K562 (cell line): ENCODE results near the gene SGIP1. TPM values are rescaled to one million over a fixed set of nuclear protein-coding genes. Genes with fewer than 3 reads are reported as not detected.

ENCODE experiments used
- ATAC-seq: fragments of 200-7000 bp; cut with Tn5 transposase; 3 replicates; pipeline ENCODE4 v1.9.1; 2020; ENCODE audit warnings: moderate library complexity
- BruUV-seq: library from RNA; stranded (reverse); fragments of 400-500 nt; replicated peaks from 2 replicates; lab custom pipeline; 2021; lab: Mats Ljungman, UMichigan
- CTCF ChIA-PET: fragments of 300-600 bp; formaldehyde crosslinking; extraction: SDS; loops from one replicate; lab custom pipeline; 2021; ENCODE audit warnings: low intra/inter-chr PET ratio; lab: Yijun Ruan, JAX
- POLR2A ChIA-PET: fragments of 300-600, 350-650 bp; sonication (Branson Sonifier 250); formaldehyde crosslinking; extraction: SDS; loops from one replicate; lab custom pipeline; 2021; ENCODE audit warnings: antibody characterized with exemption, inconsistent platforms; lab: Yijun Ruan, JAX
- DNase-seq, 4 experiments: peaks; one replicate each; pipeline versions ENCODE4 v3.0.0 to v3.0.0-alpha.2; 2011 to 2018; ENCODE audit warnings: low spot score in 3 of 4, mixed read lengths in 3 of 4; ENCODE audit errors: extremely low read depth in 1 of 4
- FAIRE-seq: peaks from 2 replicates; lab custom pipeline; 2011; peaks lifted over from hg19 to GRCh38; lab: Jason Lieb, UNC
- H2AFZ ChIP-seq: 2 replicates; pipeline ENCODE4 v1.6.0; 2011; ENCODE audit warnings: low read depth, low read length, control low read depth, inconsistent platforms
- H3K27ac ChIP-seq: fragments of 200-600 bp; 3 replicates; pipeline ENCODE4 v1.8.0; 2011; ENCODE audit warnings: low read depth, mild to moderate bottlenecking, control low read depth, inconsistent platforms, low read length, moderate library complexity, mixed read lengths; ENCODE audit errors: extremely low read depth
- H3K27me3 ChIP-seq, 2 experiments: fragments of 300-600 bp in 1 of 2; 2 replicates in 1 of 2; 3 replicates in 1 of 2; pipeline versions ENCODE4 v1.6.0 to v1.8.0; 2011; ENCODE audit warnings: inconsistent platforms in 2 of 2, low read length in 2 of 2, mild to moderate bottlenecking in 1 of 2, mixed read lengths in 1 of 2, moderate library complexity in 1 of 2; ENCODE audit not compliant: control insufficient read depth in 2 of 2, insufficient read depth in 2 of 2
- H3K36me3 ChIP-seq: fragments of 300-600 bp; 3 replicates; pipeline ENCODE4 v1.8.0; 2011; ENCODE audit warnings: mild to moderate bottlenecking, low read length, inconsistent platforms; ENCODE audit not compliant: control insufficient read depth, insufficient read depth
- H3K4me1 ChIP-seq, 2 experiments: fragments of 200-600 bp in 1 of 2; replicated peaks in 1 of 2; 2 replicates in 1 of 2; 3 replicates in 1 of 2; pipeline versions ENCODE4 v1.5.1 to v1.8.0; 2011; ENCODE audit warnings: inconsistent platforms in 2 of 2, low read length in 2 of 2, mild to moderate bottlenecking in 1 of 2, mixed read lengths in 1 of 2, moderate library complexity in 1 of 2; ENCODE audit not compliant: control insufficient read depth in 2 of 2, insufficient read depth in 2 of 2
- H3K4me2 ChIP-seq: 2 replicates; pipeline ENCODE4 v1.6.1; 2011; ENCODE audit warnings: low read length, control low read depth, inconsistent platforms, mixed read lengths; ENCODE audit not compliant: insufficient read depth
- H3K4me3 ChIP-seq: fragments of 200-600 bp; sonication (generic), shearing (Covaris generic); 2 replicates; pipeline ENCODE4 v1.5.1; 2016; ENCODE audit warnings: control low read depth, inconsistent platforms
- H3K79me2 ChIP-seq: fragments of 200-600 bp; 3 replicates; pipeline ENCODE4 v1.8.0; 2011; ENCODE audit warnings: low read length, inconsistent platforms; ENCODE audit not compliant: control insufficient read depth, insufficient read depth
- H3K9ac ChIP-seq, 2 experiments: 2 replicates each; pipeline versions ENCODE4 v1.6.0 to v1.6.1; 2011; ENCODE audit warnings: low read depth in 2 of 2, low read length in 2 of 2, control low read depth in 1 of 2, inconsistent platforms in 1 of 2, mild to moderate bottlenecking in 1 of 2, mixed read lengths in 1 of 2; ENCODE audit not compliant: insufficient read depth in 1 of 2
- H3K9me1 ChIP-seq: one replicate; pipeline ENCODE4 v1.6.0; 2011; ENCODE audit warnings: inconsistent platforms, mild to moderate bottlenecking, low read length, moderate library complexity; ENCODE audit not compliant: control insufficient read depth, insufficient read depth
- H3K9me3 ChIP-seq: replicated peaks from 2 replicates; pipeline ENCODE4 v1.5.1; 2011; ENCODE audit warnings: low read depth, low read length, inconsistent platforms; ENCODE audit not compliant: control insufficient read depth, insufficient read depth
- H4K20me1 ChIP-seq: replicated peaks from 2 replicates; pipeline ENCODE4 v1.6.1; 2011; ENCODE audit warnings: low read length, inconsistent platforms, mixed read lengths; ENCODE audit not compliant: control insufficient read depth, insufficient read depth
- C11orf30 ChIP-seq: fragments of 450-650 bp; IDR thresholded peaks from 2 replicates; pipeline ENCODE4 v1.6.1; 2016; ENCODE audit warnings: low read depth, mild to moderate bottlenecking
- CTCF ChIP-seq, 3 experiments: IDR thresholded peaks in 2 of 3; conservative IDR thresholded peaks in 1 of 3; 2 replicates each; pipeline ENCODE4 v1.5.1; 2011 to 2012; ENCODE audit warnings: low read length in 3 of 3, mild to moderate bottlenecking in 3 of 3, control low read depth in 2 of 3, improper control_type of control experiment in 1 of 3, inconsistent platforms in 1 of 3, low read depth in 1 of 3, mixed read lengths in 1 of 3, moderate library complexity in 1 of 3; ENCODE audit not compliant: insufficient read depth in 2 of 3
- LARP7 ChIP-seq: fragments of 450-650 bp; IDR thresholded peaks from 2 replicates; pipeline ENCODE4 v1.6.1; 2016
- MGA ChIP-seq: fragments of 450-650 bp; IDR thresholded peaks from 2 replicates; pipeline ENCODE4 v1.6.1; 2016; ENCODE audit warnings: mild to moderate bottlenecking, moderate library complexity
- SOX6 ChIP-seq: fragments of 450-650 bp; IDR thresholded peaks from 2 replicates; pipeline ENCODE4 v1.6.1; 2014; ENCODE audit warnings: mild to moderate bottlenecking
- ZNF232 ChIP-seq: sonication (generic); formaldehyde crosslinking; IDR thresholded peaks from 2 replicates; pipeline ENCODE4 v1.8.0; 2022; ENCODE audit warnings: mild to moderate bottlenecking, missing genetic modification reagents
- ZNF436 ChIP-seq: fragments of 250-450, 450-650 bp; sonication (Bioruptor Pico); formaldehyde crosslinking; IDR thresholded peaks from 2 replicates; pipeline ENCODE4 v1.7.0; 2020; ENCODE audit warnings: mild to moderate bottlenecking
- WGBS: fragments of 100-300 bp; shearing (Covaris generic); methylation state at CpG from one replicate; pipeline ENCODE4 v1.1.6; 2016; ENCODE audit warnings: low coverage, mixed read lengths; ENCODE audit not compliant: insufficient coverage; ENCODE audit errors: missing lambda C conversion rate; 5-methylcytosine and 5-hydroxymethylcytosine counted together
- in situ Hi-C: fragments of 300-500 bp; cut with MboI; formaldehyde crosslinking; loops from 4 replicates; pipeline ENCODE4 v1.15.0; 2018; ENCODE audit warnings: inconsistent platforms, mixed read lengths
- intact Hi-C: fragments of 100-400 bp; cut with micrococcal nuclease; formaldehyde crosslinking; loops from 2 replicates; pipeline ENCODE4 v1.14.2; 2022
- polyA plus RNA-seq, 8 experiments: library from polyadenylated mRNA; depleted of rRNA in 4 of 8; stranded (reverse) in 5 of 8; unstranded in 3 of 8; fragments of >200 nt; fragmentation: Nextera tagmentation in 2 of 8; fragmentation: Illumina TruSeq in 1 of 8; extraction: Ambion mirVana in 2 of 8; extraction: Trizol in 1 of 8; gene quantifications; 2 replicates each; pipeline versions ENCODE4 v1.2.1 to v1.2.3, GENCODE V29; 2011 to 2014; ENCODE audit warnings: inconsistent platforms in 1 of 8, missing spikeins in 1 of 8
- total RNA-seq, 7 experiments: library from RNA; depleted of rRNA in 6 of 7; stranded (reverse); fragments of >200 nt in 6 of 7; fragmentation: Illumina TruSeq in 2 of 7; extraction: Trizol in 2 of 7; gene quantifications; 2 replicates each; pipeline versions ENCODE4 v1.2.1 to v1.2.3, GENCODE V29; 2011 to 2021; ENCODE audit warnings: low replicate concordance in 1 of 7

Gene SGIP1
- total and polyA plus RNA-seq, 9 of the 15 experiments (the other 6 are each of a cell fraction or from before 2014, with no cell fraction given), result 0.07 to 0.35 TPM; not detected in 7

DNA sequence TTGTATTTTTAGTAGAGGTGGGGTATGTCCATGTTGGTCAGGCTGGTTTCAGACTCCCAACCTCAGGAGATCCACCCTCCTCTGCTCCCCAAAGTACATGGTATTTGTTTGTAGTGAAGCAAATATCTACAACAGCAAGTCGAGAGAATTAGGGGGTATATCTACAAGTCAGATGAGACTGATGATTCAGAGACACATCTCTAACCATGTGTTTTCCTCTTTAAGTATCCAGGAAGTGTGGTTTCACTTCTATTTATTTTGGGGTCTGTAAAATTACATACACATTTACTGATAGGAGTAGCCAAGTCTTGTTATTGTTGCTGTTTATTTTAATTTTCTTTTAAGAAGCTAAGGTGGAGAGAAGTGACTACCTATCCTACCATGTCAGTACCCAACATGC, 44.9 kb downstream of the SGIP1 start:
- Histone ChIP-seq H3K36me3 (no peaks in the 10 kb centered on the region), H3K9me1 (peaks cover 6% of the 10 kb centered on the region), H4K20me1 (no peaks in the 10 kb centered on the region), H3K9me3 (no peaks in the 10 kb centered on the region), H3K4me2 (no peak overlapping the region), H3K27ac (no peak overlapping the region), H2AFZ (no peak overlapping the region), H3K4me3 (no peak overlapping the region), H3K9ac (no peak overlapping the region), H3K79me2 (no peaks in the 10 kb centered on the region), H3K27me3 (no peaks in the 10 kb centered on the region; a peak in 1 of 5 replicates), H3K4me1 (no peaks in the 10 kb centered on the region; a peak in 1 of 5 replicates)
- no peak for TF ChIP-seq LARP7
- TF ChIP-seq CTCF (IDR thresholded peaks at IDR 0.05 in 2 of 3, conservative IDR thresholded peaks at IDR 0.05 in 1 of 3; ENCODE audit: insufficient read depth in 2 of 3, low read depth in 1 of 3, low read length in 3 of 3), result no peak
- TF ChIP-seq SOX6, result no peak
- no peak for TF ChIP-seq C11orf30
- TF ChIP-seq ZNF436 (CRISPR knock-in tag), result no peak
- TF ChIP-seq ZNF232 (CRISPR knock-in tag), result no peak
- TF ChIP-seq MGA, result no peak
- POLR2A ChIA-PET, result interaction anchor here (0.7 kb wide), 1 partner anchor 17 kb away, joined by 3 read pairs; no protein-coding TSS in a partner anchor
- intact Hi-C loops, result no loop called here
- ATAC-seq (no peak), FAIRE-seq (no peak), DNase-seq (no peak)
- WGBS, result 0% methylated on average over 1 of the region's 1 CpG
- CTCF ChIA-PET, result no interaction called here
- BruUV-seq, result no TSS peak
- in situ Hi-C loops, result no loop called here
